HCT116 (cell line): ENCODE results near the gene TRPM3. TPM values are rescaled to one million over a fixed set of nuclear protein-coding genes. Genes with fewer than 3 reads are reported as not detected.

Experiments
- ATAC-seq: fragments of 200-7000 bp; cut with Tn5 transposase; 2 replicates; pipeline ENCODE4 v1.9.1; 2020; ENCODE audit warnings: mild to moderate bottlenecking, moderate library complexity
- BruUV-seq: library from RNA; stranded (reverse); fragments of 400-500 nt; replicated peaks from 2 replicates; lab custom pipeline; 2021; lab: Mats Ljungman, UMichigan
- CTCF ChIA-PET: fragments of 300-600 bp; sonication (Branson Sonifier 250); formaldehyde crosslinking; loops from one replicate; lab custom pipeline; 2021; ENCODE audit warnings: antibody characterized with exemption; lab: Charles Lee
- POLR2A ChIA-PET: fragments of 300-600, 350-600 bp; sonication (Branson Sonifier 250); formaldehyde crosslinking; loops from one replicate; lab custom pipeline; 2021; ENCODE audit warnings: antibody characterized with exemption; lab: Charles Lee
- RAD21 ChIA-PET, 2 experiments: fragments of 300-600 bp; sonication (Branson Sonifier 250); formaldehyde crosslinking; loops; one replicate each; lab custom pipeline; 2023; ENCODE audit warnings: low total read pairs in 2 of 2; ENCODE audit not compliant: uncharacterized antibody in 2 of 2, unreplicated experiment in 2 of 2, low non-redundant PET in 1 of 2; lab: Charles Lee
- DNase-seq: peaks from one replicate; pipeline ENCODE4 v3.0.0-alpha.2; 2010; ENCODE audit warnings: low read depth, low spot score
- H2AFZ ChIP-seq: fragments of 200-600 bp; shearing (Covaris generic), sonication (generic); 2 replicates; pipeline ENCODE4 v1.6.1; 2017; ENCODE audit warnings: low read depth, mixed run types, mixed read lengths, antibody characterized with exemption, low read length; ENCODE audit not compliant: poor library complexity, severe bottlenecking
- H3K27ac ChIP-seq: 2 replicates; pipeline ENCODE4 v1.5.1; 2012; ENCODE audit warnings: low read depth, low read length
- H3K27me3 ChIP-seq: fragments of 200-600 bp; sonication (generic); 2 replicates; pipeline ENCODE4 v1.6.1; 2016; ENCODE audit warnings: mixed run types, low read length, mixed read lengths; ENCODE audit not compliant: insufficient read depth
- H3K36me3 ChIP-seq, 2 experiments: fragments of 200-500 bp in 1 of 2; fragments of 200-600 bp in 1 of 2; sonication (Bioruptor generic) in 1 of 2; sonication (generic) in 1 of 2; 2 replicates each; pipeline versions ENCODE4 v1.5.1 to v1.6.1; 2014 to 2016; ENCODE audit warnings: low read length in 2 of 2, inconsistent platforms in 1 of 2, mixed read lengths in 1 of 2, mixed run types in 1 of 2; ENCODE audit not compliant: insufficient read depth in 2 of 2, control insufficient read depth in 1 of 2
- H3K4me1 ChIP-seq, 2 experiments: fragments of 200-600 bp in 1 of 2; sonication (generic) in 1 of 2; 2 replicates each; pipeline versions ENCODE4 v1.5.1 to v1.6.1; 2012 to 2017; ENCODE audit warnings: low read length in 2 of 2, inconsistent platforms in 1 of 2, mild to moderate bottlenecking in 1 of 2, mixed read lengths in 1 of 2, mixed run types in 1 of 2, moderate library complexity in 1 of 2; ENCODE audit not compliant: insufficient read depth in 2 of 2, control insufficient read depth in 1 of 2
- H3K4me2 ChIP-seq: fragments of 200-600 bp; sonication (generic); 2 replicates; pipeline ENCODE4 v1.6.1; 2017; ENCODE audit warnings: mixed run types, low read length, mixed read lengths
- H3K4me3 ChIP-seq, 2 experiments: fragments of 200-600 bp in 1 of 2; sonication (generic) in 1 of 2; replicated peaks in 1 of 2; 2 replicates each; pipeline ENCODE4 v1.5.1; 2011 to 2016; ENCODE audit warnings: low read length in 2 of 2, control low read depth in 1 of 2, low read depth in 1 of 2, mild to moderate bottlenecking in 1 of 2, mixed read lengths in 1 of 2, mixed run types in 1 of 2
- H3K79me2 ChIP-seq: fragments of 200-600 bp; sonication (generic); 2 replicates; pipeline ENCODE4 v1.6.1; 2017; ENCODE audit warnings: mild to moderate bottlenecking, mixed run types, low read length, moderate library complexity, mixed read lengths; ENCODE audit not compliant: insufficient read depth
- H3K9ac ChIP-seq: fragments of 200-600 bp; sonication (generic); 2 replicates; pipeline ENCODE4 v1.6.1; 2016; ENCODE audit warnings: low read length, mixed read lengths
- H3K9me2 ChIP-seq: fragments of 200-600 bp; sonication (generic), shearing (Covaris generic); 2 replicates; pipeline ENCODE4 v1.6.1; 2017; ENCODE audit warnings: mixed run types, mild to moderate bottlenecking, moderate library complexity; ENCODE audit not compliant: insufficient read depth
- H3K9me3 ChIP-seq, 2 experiments: fragments of 200-500 bp in 1 of 2; fragments of 200-600 bp in 1 of 2; sonication (Bioruptor generic) in 1 of 2; sonication (generic) in 1 of 2; 2 replicates each; pipeline ENCODE4 v1.6.1; 2014 to 2017; ENCODE audit warnings: low read length in 2 of 2, mixed read lengths in 2 of 2, inconsistent platforms in 1 of 2, low read depth in 1 of 2, mild to moderate bottlenecking in 1 of 2, mixed run types in 1 of 2, moderate library complexity in 1 of 2; ENCODE audit not compliant: control insufficient read depth in 1 of 2, insufficient read depth in 1 of 2
- H4K20me1 ChIP-seq: fragments of 200-600 bp; sonication (generic), shearing (Covaris generic); 2 replicates; pipeline ENCODE4 v1.6.1; 2017; ENCODE audit warnings: mixed run types, mild to moderate bottlenecking, moderate library complexity; ENCODE audit not compliant: insufficient read depth
- ATF3 ChIP-seq: IDR thresholded peaks from 2 replicates; pipeline ENCODE4 v1.6.1; 2012
- CBX3 ChIP-seq: IDR thresholded peaks from 2 replicates; pipeline ENCODE4 v1.6.1; 2012; ENCODE audit warnings: low read depth
- CTCF ChIP-seq, 3 experiments: fragments of 200-600 bp in 1 of 3; sonication (generic) in 1 of 3; IDR thresholded peaks in 2 of 3; conservative IDR thresholded peaks in 1 of 3; 2 replicates each; pipeline ENCODE4 v1.5.1; 2012 to 2017; ENCODE audit warnings: low read depth in 2 of 3, low read length in 2 of 3, antibody characterized with exemption in 1 of 3, borderline replicate concordance in 1 of 3, control low read depth in 1 of 3, mild to moderate bottlenecking in 1 of 3, mixed read lengths in 1 of 3, mixed run types in 1 of 3, moderate library complexity in 1 of 3; ENCODE audit not compliant: insufficient read depth in 1 of 3
- EGR1 ChIP-seq: IDR thresholded peaks from 2 replicates; pipeline ENCODE4 v1.6.1; 2012; ENCODE audit warnings: low read depth
- ELF1 ChIP-seq: IDR thresholded peaks from 2 replicates; pipeline ENCODE4 v1.6.1; 2012; ENCODE audit warnings: low read depth, borderline replicate concordance
- FOSL1 ChIP-seq: IDR thresholded peaks from 2 replicates; pipeline ENCODE4 v1.6.1; 2012; ENCODE audit warnings: low read depth
- JUND ChIP-seq: IDR thresholded peaks from 2 replicates; pipeline ENCODE4 v1.6.1; 2012
- MAX ChIP-seq: IDR thresholded peaks from 2 replicates; pipeline ENCODE4 v1.6.1; 2012
- POLR2A ChIP-seq: IDR thresholded peaks from 2 replicates; pipeline ENCODE4 v1.7.0; 2011; ENCODE audit warnings: borderline replicate concordance; ENCODE audit not compliant: insufficient read depth, insufficient read length; ENCODE audit errors: extremely low read depth
- POLR2AphosphoS5 ChIP-seq: IDR thresholded peaks from 2 replicates; pipeline ENCODE4 v1.6.1; 2011; ENCODE audit warnings: mild to moderate bottlenecking, low read depth, low read length, moderate library complexity
- RAD21 ChIP-seq: IDR thresholded peaks from 2 replicates; pipeline ENCODE4 v1.6.1; 2012; ENCODE audit warnings: low read depth, mild to moderate bottlenecking
- REST ChIP-seq: IDR thresholded peaks from 2 replicates; pipeline ENCODE4 v1.6.1; 2012; ENCODE audit warnings: low read depth
- SIN3A ChIP-seq: IDR thresholded peaks from 2 replicates; pipeline ENCODE4 v1.6.1; 2012; ENCODE audit warnings: low read depth
- SP1 ChIP-seq: IDR thresholded peaks from 2 replicates; pipeline ENCODE4 v1.6.1; 2012; ENCODE audit warnings: low read depth
- SRF ChIP-seq: IDR thresholded peaks from 2 replicates; pipeline ENCODE4 v1.6.1; 2012; ENCODE audit warnings: low read depth
- TCF7L2 ChIP-seq: IDR thresholded peaks from 2 replicates; pipeline ENCODE4 v1.7.0; 2011; ENCODE audit warnings: borderline replicate concordance, inconsistent platforms; ENCODE audit not compliant: insufficient read depth, insufficient read length; ENCODE audit errors: extremely low read depth
- ZBTB33 ChIP-seq: IDR thresholded peaks from 2 replicates; pipeline ENCODE4 v1.6.1; 2011; ENCODE audit warnings: mild to moderate bottlenecking, low read length, moderate library complexity; ENCODE audit not compliant: insufficient replicate concordance; ENCODE audit errors: extremely low read depth
- ZFX ChIP-seq: fragments of 450-650 bp; IDR thresholded peaks from 2 replicates; pipeline ENCODE4 v1.6.1; 2017
- ZNF274 ChIP-seq: fragments of 200-500 bp; sonication (Bioruptor generic); IDR thresholded peaks from 2 replicates; pipeline ENCODE4 v1.6.1; 2014; ENCODE audit warnings: mild to moderate bottlenecking, low read depth, low read length, inconsistent platforms
- intact Hi-C: fragments of 100-400 bp; cut with micrococcal nuclease; formaldehyde crosslinking; loops from 2 replicates; pipeline ENCODE4 v1.10.0; 2022
- total RNA-seq: library from RNA; stranded (reverse); gene quantifications from one replicate; pipeline ENCODE4 v1.2.1, GENCODE V29; 2021; ENCODE audit not compliant: unreplicated experiment

TRPM3 gene
- total RNA-seq, 1 experiment from 2014 or later: not detected

GRCh38 chr9:70746760-70747159, 374.7 kb downstream of the TRPM3 start:
- Histone ChIP-seq H3K4me2 (no peak overlapping the region), H3K4me3 (no peak overlapping the region), H2AFZ (no peak overlapping the region), H3K9ac (no peak overlapping the region), H3K79me2 (no peaks in the 10 kb centered on the region), H3K9me2 (no peaks in the 10 kb centered on the region), H3K27me3 (peaks cover 15% of the 10 kb centered on the region), H3K36me3 (no peaks in the 10 kb centered on the region)
- intact Hi-C loops: no loop called here
- CTCF ChIA-PET: no interaction called here
- RAD21 ChIA-PET: no interaction called here
- ATAC-seq: no peak
- POLR2A ChIA-PET: no interaction called here
- TF ChIP-seq ATF3 (no peak), SIN3A (no peak), SRF (no peak), FOSL1 (no peak), REST (no peak), ELF1 (no peak), TCF7L2 (no peak), SP1 (no peak), POLR2AphosphoS5 (no peak), CBX3 (no peak), CTCF (IDR thresholded peaks at IDR 0.05 in 2 of 3, conservative IDR thresholded peaks at IDR 0.05 in 1 of 3; ENCODE audit: borderline replicate concordance in 1 of 3, insufficient read depth in 1 of 3, low read depth in 2 of 3, low read length in 2 of 3) (no peak), MAX (no peak), POLR2A (no peak), ZNF274 (no peak), JUND (no peak), EGR1 (no peak), ZFX (no peak), RAD21 (no peak), ZBTB33 (no peak)
- TF ChIP-seq, all 23 proteins: peak for 0
- Histone ChIP-seq H3K27ac (no peak overlapping the region), H3K4me1 (no peaks in the 10 kb centered on the region), H3K9me3 (no peaks in the 10 kb centered on the region), H4K20me1 (no peaks in the 10 kb centered on the region)
- BruUV-seq: no TSS peak
- no peak for DNase-seq
